ENCODE data around the gene MAP2K5.

Gene MAP2K5

GRCh38 chr15:67678993-67679392, 136.5 kb downstream of the MAP2K5 start:
- DNase-seq: no peak

- no peak for DNase-seq
These were observed 138.1 kb downstream of the MAP2K5 start for GRCh38 chr15:67680641-67681040.

- DNase-seq: peak; percentile 39
These were observed 142.6 kb downstream of the MAP2K5 start for GRCh38 chr15:67685008-67685599.

- DNase-seq: no peak
These were observed 143.2 kb downstream of the MAP2K5 start for GRCh38 chr15:67685716-67686115.

GRCh38 chr15:67690936-67691335, 148.4 kb downstream of the MAP2K5 start:
- no peak for DNase-seq

- DNase-seq: no peak
These were observed 148.9 kb downstream of the MAP2K5 start for GRCh38 chr15:67691450-67691849.

- DNase-seq: no peak
These were observed 150.1 kb downstream of the MAP2K5 start for GRCh38 chr15:67692573-67692972.

- DNase-seq: no peak
These were observed 153.6 kb downstream of the MAP2K5 start for GRCh38 chr15:67696087-67696486.

GRCh38 chr15:67700023-67700422, 157.5 kb downstream of the MAP2K5 start:
- no peak for DNase-seq

- DNase-seq: no peak
These were observed 159.2 kb downstream of the MAP2K5 start for GRCh38 chr15:67701669-67702068.

- DNase-seq: no peak
These were observed 165.2 kb downstream of the MAP2K5 start for GRCh38 chr15:67707520-67708283.

GRCh38 chr15:67708500-67708899, 166.0 kb downstream of the MAP2K5 start:
- DNase-seq: no peak

GRCh38 chr15:67715170-67715569, 172.7 kb downstream of the MAP2K5 start:
- DNase-seq: no peak

GRCh38 chr15:67716171-67716570, 173.7 kb downstream of the MAP2K5 start:
- DNase-seq: no peak

- DNase-seq: no peak
These were observed 175.3 kb downstream of the MAP2K5 start for GRCh38 chr15:67717776-67718175.

GRCh38 chr15:67719330-67719959, 176.9 kb downstream of the MAP2K5 start:
- DNase-seq: no peak

GRCh38 chr15:67720556-67721175, 178.2 kb downstream of the MAP2K5 start:
- peak; percentile 20 for DNase-seq

- DNase-seq: no peak
These were observed 179.7 kb downstream of the MAP2K5 start for GRCh38 chr15:67722030-67722817.

GRCh38 chr15:67723294-67724024, 181.0 kb downstream of the MAP2K5 start:
- no peak for DNase-seq

- DNase-seq: no peak
These were observed 182.3 kb downstream of the MAP2K5 start for GRCh38 chr15:67724691-67725375.

- DNase-seq: no peak
These were observed 187.6 kb downstream of the MAP2K5 start for GRCh38 chr15:67730135-67730534.
